H1 (cell line): ENCODE measurements around the gene NDST4.

Source experiments
- BRCA1 ChIP-seq: IDR thresholded peaks from 2 replicates; pipeline ENCODE4 v1.6.1; 2012; ENCODE audit warnings: low read depth, low read length, improper control_type of control experiment
- CBX8 ChIP-seq: fragments of 300-800, 300-1000 bp; sonication (generic); IDR thresholded peaks from 2 replicates; pipeline ENCODE4 v1.7.1; 2016; ENCODE audit warnings: low read depth, low read length, borderline replicate concordance
- CREB1 ChIP-seq: IDR thresholded peaks from 2 replicates; pipeline ENCODE4 v1.6.1; 2012; ENCODE audit warnings: inconsistent platforms
- CTCF ChIP-seq, 3 experiments: IDR thresholded peaks; 1 replicate in 2 of 3; 2 replicates in 1 of 3; pipeline versions ENCODE4 v1.5.1 to v1.6.1; 2011; ENCODE audit warnings: low read length in 3 of 3, mild to moderate bottlenecking in 3 of 3, inconsistent platforms in 2 of 3, low read depth in 1 of 3, moderate library complexity in 1 of 3; ENCODE audit not compliant: insufficient read depth in 1 of 3; ENCODE audit errors: control extremely low read depth in 1 of 3
- EP300 ChIP-seq, 2 experiments: IDR thresholded peaks; 1 replicate in 1 of 2; 2 replicates in 1 of 2; pipeline ENCODE4 v1.6.1; 2011 to 2012; ENCODE audit warnings: low read depth in 2 of 2, low read length in 2 of 2, mild to moderate bottlenecking in 2 of 2, borderline replicate concordance in 1 of 2, inconsistent platforms in 1 of 2, moderate library complexity in 1 of 2
- EZH2 ChIP-seq: fragments of 200-600 bp; sonication (generic); IDR thresholded peaks from 2 replicates; pipeline ENCODE4 v1.7.1; 2012; ENCODE audit warnings: low read depth, mild to moderate bottlenecking, moderate library complexity, low read length, inconsistent platforms; ENCODE audit not compliant: severe bottlenecking
- FOSL1 ChIP-seq: IDR thresholded peaks from 2 replicates; pipeline ENCODE4 v1.6.1; 2011; ENCODE audit warnings: mild to moderate bottlenecking, low read depth, low read length, moderate library complexity; ENCODE audit not compliant: insufficient read depth
- NRF1 ChIP-seq: IDR thresholded peaks from 2 replicates; pipeline ENCODE4 v1.6.1; 2011; ENCODE audit warnings: mild to moderate bottlenecking, low read depth, low read length, improper control_type of control experiment
- POLR2AphosphoS5 ChIP-seq: IDR thresholded peaks from 2 replicates; pipeline ENCODE4 v1.6.1; 2011; ENCODE audit warnings: low read depth, low read length
- SIN3A ChIP-seq, 2 experiments: IDR thresholded peaks in 1 of 2; conservative IDR thresholded peaks in 1 of 2; 2 replicates each; pipeline ENCODE4 v1.6.1; 2011 to 2012; ENCODE audit warnings: low read length in 2 of 2, improper control_type of control experiment in 1 of 2, low read depth in 1 of 2, mild to moderate bottlenecking in 1 of 2

- TF ChIP-seq CTCF (IDR thresholded peaks at IDR 0.05; ENCODE audit: control extremely low read depth in 1 of 3, insufficient read depth in 1 of 3, low read depth in 1 of 3, low read length in 3 of 3) (no peak), BRCA1 (no peak), CREB1 (no peak), EP300 (IDR thresholded peaks at IDR 0.05; ENCODE audit: borderline replicate concordance in 1 of 2, low read depth in 2 of 2, low read length in 2 of 2) (no peak), POLR2AphosphoS5 (no peak), NRF1 (no peak), EZH2 (no peak), CBX8 (no peak), SIN3A (conservative IDR thresholded peaks at IDR 0.05 in 1 of 2, IDR thresholded peaks at IDR 0.05 in 1 of 2; ENCODE audit: low read depth in 1 of 2, low read length in 2 of 2) (no peak), FOSL1 (no peak)
These were observed 255.6 kb downstream of the NDST4 start for GRCh38 chr4:114857831-114858230.
